Smooth muscle cell (in vitro differentiated cells): Measurements from ENCODE around the gene ANKMY2. TPM values are rescaled to one million over a fixed set of nuclear protein-coding genes. Genes with fewer than 3 reads are reported as not detected.
A peak's percentile ranks its signal among the peaks of the same experiment; 100 is the strongest.

Source experiments
- DNase-seq: peaks from one replicate; lab custom pipeline; 2025; ENCODE audit not compliant: unreplicated experiment; lab: John Stamatoyannopoulos, UW
- H2AFZ ChIP-seq: fragments of 200-600 bp; sonication (generic); 2 replicates; pipeline ENCODE4 v1.6.0; 2016; ENCODE audit warnings: antibody characterized with exemption, low read depth, mild to moderate bottlenecking
- H3F3A ChIP-seq: fragments of 200-600 bp; sonication (generic); 2 replicates; pipeline ENCODE4 v1.6.0; 2017; ENCODE audit warnings: antibody characterized with exemption, low read depth
- H3K27ac ChIP-seq: fragments of 200-600 bp; sonication (generic); 2 replicates; pipeline ENCODE4 v1.5.1; 2016; ENCODE audit warnings: low read depth, mild to moderate bottlenecking
- H3K27me3 ChIP-seq: fragments of 200-600 bp; sonication (generic); 2 replicates; pipeline ENCODE4 v1.6.1; 2016; ENCODE audit warnings: low read depth, mild to moderate bottlenecking
- H3K36me3 ChIP-seq: fragments of 200-600 bp; sonication (generic); 2 replicates; pipeline ENCODE4 v1.5.1; 2016; ENCODE audit warnings: low read depth
- H3K4me1 ChIP-seq: fragments of 200-600 bp; sonication (generic); 2 replicates; pipeline ENCODE4 v1.5.1; 2016; ENCODE audit warnings: low read depth
- H3K4me2 ChIP-seq: fragments of 200-600 bp; sonication (generic); 2 replicates; pipeline ENCODE4 v1.6.0; 2016; ENCODE audit warnings: mild to moderate bottlenecking
- H3K4me3 ChIP-seq: fragments of 200-600 bp; sonication (generic); 2 replicates; pipeline ENCODE4 v1.5.1; 2016; ENCODE audit warnings: mild to moderate bottlenecking
- H3K79me2 ChIP-seq: fragments of 200-600 bp; sonication (generic); 2 replicates; pipeline ENCODE4 v1.6.0; 2016; ENCODE audit warnings: low read depth, mild to moderate bottlenecking
- H3K9ac ChIP-seq: fragments of 200-600 bp; sonication (generic); 2 replicates; pipeline ENCODE4 v1.6.0; 2016; ENCODE audit warnings: low read depth
- H3K9me3 ChIP-seq: fragments of 200-600 bp; sonication (generic); replicated peaks from 2 replicates; pipeline ENCODE4 v1.5.1; 2016; ENCODE audit warnings: low read depth
- H4K20me1 ChIP-seq: fragments of 200-600 bp; sonication (generic); 2 replicates; pipeline ENCODE4 v1.6.0; 2016; ENCODE audit warnings: low read depth
- CTCF ChIP-seq: fragments of 200-600 bp; sonication (generic); IDR thresholded peaks from 2 replicates; pipeline ENCODE4 v1.5.1; 2017; ENCODE audit warnings: borderline replicate concordance, mild to moderate bottlenecking, antibody characterized with exemption; ENCODE audit not compliant: insufficient read depth, poor library complexity, severe bottlenecking
- WGBS: methylation state at CpG from one replicate; pipeline ENCODE4 v1.1.7; 2016; ENCODE audit warnings: low lambda C conversion rate; 5-methylcytosine and 5-hydroxymethylcytosine counted together
- polyA plus RNA-seq: library from polyadenylated mRNA; unstranded; fragments of >200 nt; fragmentation: Nextera tagmentation; extraction: Ambion mirVana; gene quantifications from 2 replicates; pipeline ENCODE4 v1.2.1, GENCODE V29; 2016
- total RNA-seq: library from RNA; depleted of rRNA; stranded (reverse); fragments of >200 nt; gene quantifications from 2 replicates; pipeline ENCODE4 v1.2.3, GENCODE V29; 2014

Gene ANKMY2
- total and polyA plus RNA-seq, 2 experiments from 2014 or later, result 24.0 to 28.0 TPM

GRCh38 chr7:16571941-16572340, 73.6 kb downstream of the ANKMY2 start:
- no peak for TF ChIP-seq CTCF
- no peak overlapping the region for H3K9ac ChIP-seq
- WGBS, result 86% methylated on average over 4 of the region's 4 CpGs
- no peaks in the 10 kb centered on the region for H3K79me2 ChIP-seq
- no peaks in the 10 kb centered on the region for H3K4me1 ChIP-seq
- no peak overlapping the region for H3K27ac ChIP-seq
- no peak overlapping the region for H3K4me3 ChIP-seq
- no peak for DNase-seq
- no peaks in the 10 kb centered on the region for H3K36me3 ChIP-seq
- H3K27me3 ChIP-seq, result no peaks in the 10 kb centered on the region
- no peaks in the 10 kb centered on the region for H4K20me1 ChIP-seq
- no peaks in the 10 kb centered on the region for H3K9me3 ChIP-seq
- no peak overlapping the region for H2AFZ ChIP-seq
- no peaks in the 10 kb centered on the region for H3F3A ChIP-seq
- no peak overlapping the region for H3K4me2 ChIP-seq

GRCh38 chr7:16564909-16565426, 80.6 kb downstream of the ANKMY2 start:
- Histone ChIP-seq H3K4me3 (no peak overlapping the region), H3K9ac (no peak overlapping the region), H3K36me3 (no peaks in the 10 kb centered on the region), H2AFZ (no peak overlapping the region), H4K20me1 (no peaks in the 10 kb centered on the region), H3K4me2 (no peak overlapping the region), H3K9me3 (no peaks in the 10 kb centered on the region), H3K4me1 (no peaks in the 10 kb centered on the region), H3K27me3 (no peaks in the 10 kb centered on the region), H3K27ac (no peak overlapping the region), H3K79me2 (no peaks in the 10 kb centered on the region), H3F3A (no peaks in the 10 kb centered on the region)
- DNase-seq, result no peak
- WGBS, result 27% methylated on average over 13 of the region's 13 CpGs
- TF ChIP-seq CTCF, result peak; percentile 77

GRCh38 chr7:16564023-16564380, 81.6 kb downstream of the ANKMY2 start:
- no peaks in the 10 kb centered on the region for H3K36me3 ChIP-seq
- H3K4me2 ChIP-seq, result no peak overlapping the region
- H3K27me3 ChIP-seq, result no peaks in the 10 kb centered on the region
- H3K79me2 ChIP-seq, result no peaks in the 10 kb centered on the region
- no peaks in the 10 kb centered on the region for H3K4me1 ChIP-seq
- H3K9me3 ChIP-seq, result no peaks in the 10 kb centered on the region
- WGBS, result 74% methylated on average over 4 of the region's 4 CpGs
- no peak overlapping the region for H2AFZ ChIP-seq
- no peak overlapping the region for H3K4me3 ChIP-seq
- H3K9ac ChIP-seq, result no peak overlapping the region
- no peak for TF ChIP-seq CTCF
- DNase-seq, result no peak
- H3K27ac ChIP-seq, result no peak overlapping the region
- H3F3A ChIP-seq, result no peaks in the 10 kb centered on the region
- no peaks in the 10 kb centered on the region for H4K20me1 ChIP-seq

GRCh38 chr7:16563281-16564022, 82.1 kb downstream of the ANKMY2 start:
- H3K4me3 ChIP-seq, result no peak overlapping the region
- no peak for DNase-seq
- no peaks in the 10 kb centered on the region for H3K36me3 ChIP-seq
- no peaks in the 10 kb centered on the region for H3F3A ChIP-seq
- H3K27ac ChIP-seq, result no peak overlapping the region
- no peak for TF ChIP-seq CTCF
- no peaks in the 10 kb centered on the region for H3K9me3 ChIP-seq
- H3K4me2 ChIP-seq, result no peak overlapping the region
- H4K20me1 ChIP-seq, result no peaks in the 10 kb centered on the region
- no peak overlapping the region for H2AFZ ChIP-seq
- no peaks in the 10 kb centered on the region for H3K4me1 ChIP-seq
- no peak overlapping the region for H3K9ac ChIP-seq
- 84% methylated on average over 5 of the region's 5 CpGs for WGBS
- H3K79me2 ChIP-seq, result no peaks in the 10 kb centered on the region
- no peaks in the 10 kb centered on the region for H3K27me3 ChIP-seq
